Heart left ventricle (tissue), 13 donors: Measurements from ENCODE around the gene SRGAP1.

ENCODE experiments used
- CTCF ChIP-seq, 12 donors: fragments of 200-600 bp; sonication (generic) in 4 of 12; IDR thresholded peaks; one replicate each; pipeline versions ENCODE4 v1.5.0 to v1.8.0; 2018 to 2022; ENCODE audit warnings: antibody characterized with exemption in 12 of 12, mild to moderate bottlenecking in 5 of 12
- POLR2A ChIP-seq, 2 donors: fragments of 450-650 bp; IDR thresholded peaks; one replicate each; pipeline ENCODE4 v1.6.1; 2017; ENCODE audit warnings: antibody characterized with exemption in 2 of 2, mild to moderate bottlenecking in 2 of 2, moderate library complexity in 2 of 2
- donor health status: ischemic (EF 13 %, LVEDD 7.1; RV severe dilation, severe dysfunction).
- donor health status: DM: no; HTN: yes; CAD: no.
- donor health status: DM: no; HTN: no; CAD: no.
- donor health status: ischemic (EF 25% LVEDD 6.9; RV normal size, moderate dysfunction).
- donor health status: ischemic (EF 25% LVEDD 5.7; RV mildly dilated, moderate dysfunction).
- donor health status: ischemic (EF 35%, LVEDD 5.7; RV mildly dilated, moderate dysfunction).
- donor health status: nonischemic (EF 11% LVEDD 7.7; RV severe dilation, severe dysfunction).
- donor health status: DM: yes; HTN: yes; CAD: no.
- donor health status: PGD.
- donor health status: ischemic (EF 29% LVEDD 5.4; RV normal size, mild dysfunction).
- donor health status: nonischemic (EF 23%, LVEDD 6.1; RV moderate dilation, normal function).

GRCh38 chr12:63997198-63997597 is 152.7 kb downstream of the SRGAP1 start:
- TF ChIP-seq CTCF (IDR thresholded peaks at IDR 0.05) (no peak), POLR2A (IDR thresholded peaks at IDR 0.05) (no peak)
